Measurements from ENCODE around the gene FBXO10.

DNA sequence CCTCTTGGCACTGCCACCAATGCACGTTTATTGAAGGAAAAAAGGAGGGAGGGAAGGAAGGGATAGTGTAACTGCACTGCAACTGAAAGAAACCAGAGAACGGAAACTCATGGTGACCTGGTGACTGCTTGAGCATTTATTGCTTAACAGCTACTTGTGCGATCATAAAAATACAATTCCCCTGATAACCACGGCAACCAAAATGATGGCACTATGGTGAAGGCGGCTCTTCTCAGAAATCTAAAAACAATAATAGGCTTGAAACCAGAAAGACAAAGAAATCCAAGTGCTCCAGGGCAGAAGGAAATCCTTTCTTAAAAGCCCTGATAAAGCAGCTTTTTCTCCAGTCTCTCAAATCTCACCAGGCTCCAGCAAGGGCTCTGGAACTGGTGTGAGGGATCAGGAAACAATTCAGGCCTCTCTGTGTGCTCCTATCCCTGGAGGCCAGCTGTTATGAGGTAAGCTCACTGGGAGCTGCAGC is 1.9 kb downstream of the FBXO10 start:
- TF ChIP-seq POLR2A (IDR thresholded peaks at IDR 0.05): no peak
- TF ChIP-seq, protein P1, sequence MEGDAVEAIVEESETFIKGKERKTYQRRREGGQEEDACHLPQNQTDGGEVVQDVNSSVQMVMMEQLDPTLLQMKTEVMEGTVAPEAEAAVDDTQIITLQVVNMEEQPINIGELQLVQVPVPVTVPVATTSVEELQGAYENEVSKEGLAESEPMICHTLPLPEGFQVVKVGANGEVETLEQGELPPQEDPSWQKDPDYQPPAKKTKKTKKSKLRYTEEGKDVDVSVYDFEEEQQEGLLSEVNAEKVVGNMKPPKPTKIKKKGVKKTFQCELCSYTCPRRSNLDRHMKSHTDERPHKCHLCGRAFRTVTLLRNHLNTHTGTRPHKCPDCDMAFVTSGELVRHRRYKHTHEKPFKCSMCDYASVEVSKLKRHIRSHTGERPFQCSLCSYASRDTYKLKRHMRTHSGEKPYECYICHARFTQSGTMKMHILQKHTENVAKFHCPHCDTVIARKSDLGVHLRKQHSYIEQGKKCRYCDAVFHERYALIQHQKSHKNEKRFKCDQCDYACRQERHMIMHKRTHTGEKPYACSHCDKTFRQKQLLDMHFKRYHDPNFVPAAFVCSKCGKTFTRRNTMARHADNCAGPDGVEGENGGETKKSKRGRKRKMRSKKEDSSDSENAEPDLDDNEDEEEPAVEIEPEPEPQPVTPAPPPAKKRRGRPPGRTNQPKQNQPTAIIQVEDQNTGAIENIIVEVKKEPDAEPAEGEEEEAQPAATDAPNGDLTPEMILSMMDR (IDR thresholded peaks at IDR 0.05): no peak
- no peak for TF ChIP-seq POLR2AphosphoS5 (IDR thresholded peaks at IDR 0.05)
